NB4 (cell line): ENCODE measurements around the gene TMEM273.

Experiments used
- CTCF ChIP-seq: IDR thresholded peaks from one replicate; pipeline ENCODE4 v1.5.1; 2012; ENCODE audit warnings: low read depth, low read length
- MAX ChIP-seq: IDR thresholded peaks from 2 replicates; pipeline ENCODE4 v1.6.1; 2011; ENCODE audit warnings: low read depth, low read length
- MYC ChIP-seq: IDR thresholded peaks from 2 replicates; pipeline ENCODE4 v1.6.1; 2011; ENCODE audit warnings: low read depth, low read length
- POLR2A ChIP-seq: IDR thresholded peaks from 2 replicates; pipeline ENCODE4 v1.6.1; 2011; ENCODE audit warnings: mild to moderate bottlenecking; ENCODE audit not compliant: insufficient read length; ENCODE audit errors: extremely low read depth

- TF ChIP-seq CTCF (no peak), POLR2A (no peak), MAX (no peak), MYC (no peak)
Observed at GRCh38 chr10:49202266-49202665, 14.1 kb upstream of the TMEM273 start.
